GM19328 (cell line): ENCODE results near the gene NEAT1.
"Not testable (repeated sequence)": the region's sequence is repeated elsewhere in the genome, so short reads cannot be mapped to it uniquely, and the experiment has no call there.

Source experiments
- ATAC-seq: cut with Tn5 transposase; IDR thresholded peaks from one replicate; pipeline ENCODE4 v1.9.1; 2021; ENCODE audit warnings: mild to moderate bottlenecking, moderate library complexity; ENCODE audit not compliant: unreplicated experiment

Gene NEAT1

DNA sequence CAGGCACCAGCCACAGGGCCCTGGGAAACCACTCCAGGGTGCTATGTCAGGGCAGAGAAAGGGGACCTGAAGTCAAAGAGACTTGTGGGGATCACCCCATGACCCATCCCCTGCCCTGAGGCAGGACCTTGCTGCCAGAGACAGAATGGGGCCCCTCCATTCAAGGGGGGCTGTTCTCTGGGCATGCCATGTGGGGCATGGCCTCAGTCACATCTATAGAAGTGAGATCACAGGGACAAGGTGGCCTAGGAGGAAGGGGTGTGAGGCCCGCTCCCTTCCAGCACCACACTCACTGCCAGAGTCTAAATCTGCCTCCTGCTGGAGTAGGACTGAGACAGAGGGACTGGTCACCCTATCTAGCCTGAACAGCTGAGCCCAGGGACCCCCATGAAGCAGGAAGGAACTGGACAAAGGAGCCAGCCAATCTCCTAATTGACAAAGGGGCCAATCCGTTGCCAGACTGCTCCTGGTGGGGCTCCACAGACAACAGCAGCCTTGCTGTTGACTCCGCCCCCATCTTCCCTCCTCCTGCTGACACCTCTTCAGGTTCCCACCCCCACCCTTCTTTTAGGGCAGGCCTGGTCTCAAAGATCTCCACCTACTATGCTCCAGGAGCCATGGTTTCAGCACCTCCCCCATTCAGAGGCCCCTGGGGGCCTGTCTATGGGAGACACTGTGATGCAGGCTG is 26.0 kb downstream of the NEAT1 start:
- no peak for ATAC-seq

DNA sequence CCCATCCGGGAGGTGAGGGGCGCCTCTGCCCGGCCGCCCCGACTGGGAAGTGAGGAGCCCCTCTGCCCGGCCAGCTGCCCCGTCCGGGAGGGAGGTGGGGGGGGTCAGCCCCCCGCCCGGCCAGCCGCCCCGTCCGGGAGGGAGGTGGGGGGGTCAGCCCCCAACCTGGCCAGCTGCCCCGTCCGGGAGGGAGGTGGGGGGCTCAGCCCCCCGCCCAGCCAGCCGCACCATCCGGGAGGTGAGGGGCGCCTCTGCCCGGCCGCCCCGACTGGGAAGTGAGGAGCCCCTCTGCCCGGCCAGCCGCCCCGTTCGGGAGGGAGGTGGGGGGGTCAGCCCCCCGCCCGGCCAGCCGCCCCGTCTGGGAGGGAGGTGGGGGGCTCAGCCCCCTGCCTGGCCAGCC is 28.7 kb downstream of the NEAT1 start:
- ATAC-seq: not testable (repeated sequence)

GRCh38 chr11:65452259-65452658 is 29.7 kb downstream of the NEAT1 start:
- not testable (repeated sequence) for ATAC-seq

DNA sequence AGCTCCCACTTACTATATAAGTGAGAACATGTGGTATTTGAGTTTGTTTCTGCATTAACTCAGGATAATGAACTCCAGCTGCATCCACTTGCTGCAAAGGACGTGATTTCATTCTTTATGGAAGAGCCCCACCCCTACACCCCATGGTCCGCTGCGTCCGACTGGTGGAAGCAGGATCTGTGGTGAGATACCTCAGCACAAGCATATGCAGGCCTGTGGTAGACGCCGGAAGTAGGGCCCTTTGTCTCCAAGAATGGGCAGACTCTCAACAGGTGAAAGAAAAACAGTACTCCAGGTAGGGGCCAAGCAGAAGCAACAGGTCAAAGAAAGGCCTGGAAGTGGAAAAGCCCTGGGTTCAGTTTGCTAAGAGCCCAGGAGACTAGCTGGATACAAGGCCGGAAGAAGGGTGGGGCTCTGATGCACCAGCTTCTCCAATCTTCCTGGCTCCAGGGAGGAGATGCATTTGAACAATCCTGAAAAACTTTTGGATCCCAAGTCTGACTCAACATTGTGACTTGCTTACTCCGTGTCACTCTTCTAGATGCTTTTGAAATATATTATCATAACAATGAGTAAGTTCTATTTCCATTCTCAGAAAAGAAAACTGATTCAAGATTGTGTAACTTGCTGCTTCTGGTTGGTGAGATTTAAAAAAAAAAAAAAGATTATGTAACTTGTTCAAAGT is 30.4 kb downstream of the NEAT1 start:
- ATAC-seq: no peak

DNA sequence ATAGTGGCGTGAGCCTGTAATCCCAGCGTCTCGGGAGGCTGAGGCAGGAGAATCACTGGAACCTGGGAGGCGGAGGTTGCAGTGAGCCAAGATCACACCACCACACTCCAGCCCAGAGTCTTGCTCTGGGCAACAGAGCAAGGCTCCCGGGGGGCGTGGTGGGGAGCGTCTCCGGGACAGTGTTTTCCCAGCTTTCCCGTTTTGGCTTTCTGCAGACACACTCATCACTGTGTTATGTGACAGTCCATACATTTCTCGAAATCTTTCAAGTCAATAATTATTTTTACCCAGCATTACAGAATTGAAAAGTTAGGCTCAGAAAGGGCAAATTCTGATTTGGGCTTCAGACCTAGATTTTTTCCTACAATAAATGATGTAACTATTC is 31.7 kb downstream of the NEAT1 start:
- no peak for ATAC-seq

- no peak for ATAC-seq
These were observed 32.3 kb downstream of the NEAT1 start for GRCh38 chr11:65454696-65455456.

DNA sequence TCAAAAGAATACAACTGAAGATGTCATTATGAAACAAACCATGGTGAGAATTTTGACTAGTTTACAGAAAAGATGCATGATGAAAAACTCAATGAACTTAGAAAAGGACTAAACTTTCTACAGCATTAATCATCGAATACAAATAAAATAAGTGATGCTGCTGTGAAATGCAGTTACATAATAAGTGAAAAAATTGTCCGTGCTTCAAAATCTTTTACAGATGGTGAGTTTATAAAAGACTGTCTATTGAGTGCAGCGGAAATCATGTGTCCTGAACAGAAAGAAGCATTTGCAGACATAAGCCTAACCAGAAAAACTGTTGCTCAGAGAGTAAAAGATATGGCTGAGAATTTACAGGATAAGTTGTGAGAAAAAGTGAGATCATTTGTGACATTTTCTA is 33.8 kb downstream of the NEAT1 start:
- ATAC-seq: no peak

DNA sequence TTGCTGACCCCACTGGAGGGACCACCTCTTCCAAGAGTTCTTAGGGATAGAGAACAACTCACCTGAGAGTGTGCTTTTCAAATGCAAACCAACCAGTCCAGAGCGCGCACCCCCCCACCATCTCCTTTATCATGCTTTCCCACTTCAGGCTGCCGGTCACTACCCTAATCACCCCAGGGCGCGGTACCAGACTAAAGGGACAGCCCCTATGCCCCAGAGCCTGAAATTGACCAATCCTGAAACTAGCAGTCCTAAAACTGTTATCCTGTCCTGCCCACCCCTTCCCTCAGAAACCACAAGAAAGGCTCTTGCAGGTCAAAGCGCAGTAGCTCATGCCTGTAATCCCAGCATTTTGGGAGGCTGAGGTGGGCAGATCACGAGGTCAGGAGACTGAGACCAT is 37.0 kb downstream of the NEAT1 start:
- no peak for ATAC-seq

GRCh38 chr11:65465471-65465870 is 42.9 kb downstream of the NEAT1 start:
- not testable (repeated sequence) for ATAC-seq

GRCh38 chr11:65467306-65467705 is 44.7 kb downstream of the NEAT1 start:
- not testable (repeated sequence) for ATAC-seq

DNA sequence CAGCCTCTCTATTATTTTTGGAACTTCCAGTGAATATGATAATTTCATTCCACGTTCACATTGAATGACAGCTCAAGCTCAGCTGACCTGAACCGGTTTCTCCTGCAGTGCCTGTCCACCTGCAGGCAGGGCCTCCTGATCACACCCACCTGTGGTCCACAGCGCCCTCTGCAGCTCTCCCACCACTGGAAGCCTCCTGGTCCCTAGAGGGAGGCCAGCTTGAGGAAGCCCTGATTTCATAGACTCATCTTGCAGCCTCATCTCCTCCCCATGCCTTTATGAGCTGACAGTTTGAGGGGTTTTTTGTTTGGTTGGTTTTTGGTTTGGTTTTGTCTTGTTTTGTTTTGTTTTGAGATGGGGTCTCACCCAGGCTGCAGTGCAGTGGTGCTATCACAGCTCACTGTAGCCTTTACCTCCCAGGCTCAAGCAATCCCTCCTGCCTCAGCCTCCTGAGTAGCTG is 46.3 kb downstream of the NEAT1 start:
- ATAC-seq: no peak

GRCh38 chr11:65470433-65471049 is 47.9 kb downstream of the NEAT1 start:
- ATAC-seq: no peak

- no peak for ATAC-seq
These were observed 48.9 kb downstream of the NEAT1 start for GRCh38 chr11:65471447-65471891.

- ATAC-seq: not testable (repeated sequence)
These were observed 50.1 kb downstream of the NEAT1 start for GRCh38 chr11:65472588-65473277.

DNA sequence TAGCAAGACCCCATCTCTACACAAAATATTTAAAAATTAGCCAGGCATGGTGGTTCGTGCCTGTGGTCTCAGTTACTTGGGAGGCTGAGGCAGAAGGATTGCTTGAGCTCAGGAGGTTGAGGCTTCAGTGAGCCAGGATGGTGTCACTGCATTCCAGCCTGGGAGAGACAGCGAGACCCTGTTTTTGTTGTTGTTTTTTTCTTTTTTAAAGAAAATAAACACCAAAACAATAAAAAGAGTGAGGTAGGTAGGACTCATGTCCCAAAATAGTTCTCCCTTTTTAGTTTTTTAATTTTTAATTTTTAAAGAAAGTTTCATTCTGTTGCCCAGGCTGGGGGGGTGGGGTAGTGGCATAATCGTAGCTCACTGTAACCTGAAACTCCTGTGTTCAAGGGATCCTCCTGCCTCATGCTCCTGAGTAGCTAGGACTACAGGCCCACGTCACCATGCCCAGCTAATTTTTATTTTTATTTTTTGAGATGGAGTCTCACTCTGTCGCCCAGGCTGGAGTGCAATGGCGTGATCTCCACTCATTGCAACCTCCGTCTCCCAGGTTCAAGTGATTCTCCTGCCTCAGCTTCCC is 50.8 kb downstream of the NEAT1 start:
- ATAC-seq: no peak

DNA sequence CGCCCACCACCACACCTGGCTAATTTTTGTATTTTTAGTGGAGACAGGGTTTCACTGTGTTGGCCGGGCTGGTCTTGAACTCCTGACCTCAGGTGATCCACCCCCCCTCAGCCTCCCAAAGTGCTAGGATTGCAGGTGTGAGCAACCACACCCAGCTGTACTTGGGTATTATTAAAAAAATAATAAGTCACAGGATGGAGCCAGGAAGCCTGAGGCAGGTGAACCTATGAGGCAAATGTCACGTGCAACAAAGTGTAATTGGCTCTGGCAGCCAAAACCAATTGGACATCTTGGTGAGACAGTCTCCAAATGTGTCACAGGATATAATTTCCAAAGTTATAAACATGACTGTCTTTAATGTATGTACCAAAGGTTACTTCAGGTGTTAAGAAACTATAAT is 52.3 kb downstream of the NEAT1 start:
- ATAC-seq: no peak

GRCh38 chr11:65476632-65477148 is 54.1 kb downstream of the NEAT1 start:
- no peak for ATAC-seq

DNA sequence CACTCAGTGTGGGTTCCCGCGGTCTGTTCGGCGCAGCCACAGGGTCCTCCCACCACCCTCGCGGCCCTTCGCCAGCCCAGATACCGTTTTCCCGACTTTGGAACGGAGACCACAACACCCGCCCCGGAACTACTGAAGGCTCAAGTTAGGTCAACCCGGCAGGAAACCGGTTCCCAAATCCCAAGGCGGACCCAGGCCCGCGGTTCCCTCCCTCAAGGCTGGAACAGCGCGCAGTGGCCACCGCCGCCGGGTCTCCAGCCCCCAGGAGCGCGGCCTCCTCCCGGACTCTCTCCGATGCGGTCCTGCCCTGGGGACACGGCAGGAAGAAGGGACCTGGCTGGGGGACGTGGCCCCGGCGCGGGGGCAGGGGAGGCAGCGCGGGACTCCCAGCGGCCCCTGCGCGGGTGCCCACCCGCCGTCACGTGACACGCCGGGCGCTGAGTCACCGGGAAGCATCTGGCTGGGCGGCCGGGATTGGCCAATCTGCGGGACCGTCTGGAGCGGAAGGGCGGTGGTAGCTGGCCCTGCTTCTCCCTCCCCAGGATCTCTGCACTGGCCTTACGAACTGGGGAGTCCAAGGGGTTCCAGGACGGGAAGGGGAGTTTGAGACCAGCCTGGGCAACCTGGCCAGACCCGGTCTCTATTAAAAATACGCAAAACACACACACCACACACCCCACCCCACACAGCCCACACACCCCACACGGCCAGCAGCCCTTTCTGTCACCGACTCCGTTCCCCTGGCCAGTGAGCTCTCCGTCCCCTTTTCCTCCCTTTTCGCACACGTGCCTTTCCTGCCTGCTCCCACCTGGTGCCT is 54.8 kb downstream of the NEAT1 start:
- ATAC-seq: peak; percentile 79
